Left renal cortex interstitium (tissue), 4 donors: ENCODE data around the gene TEKT4. TPM values are rescaled to one million over a fixed set of nuclear protein-coding genes. Genes with fewer than 3 reads are reported as not detected.
"Not testable (repeated sequence)": the region's sequence is repeated elsewhere in the genome, so short reads cannot be mapped to it uniquely, and the experiment has no call there.

Experiments
- DNase-seq, 4 donors: peaks; one replicate each; pipeline ENCODE4 v3.0.0-alpha.2; 2013; ENCODE audit warnings: low read depth in 4 of 4, low spot score in 2 of 4, missing footprints in 1 of 4
- polyA plus RNA-seq, 4 donors: library from polyadenylated mRNA; unstranded; fragments of 120-200 nt; gene quantifications; one replicate each; pipeline ENCODE4 v1.2.1, GENCODE V29; 2013; ENCODE audit not compliant: insufficient read length in 4 of 4

TEKT4 gene
- polyA plus RNA-seq, 4 donors, result 0.16 to 0.26 (median 0.21) TPM

DNA sequence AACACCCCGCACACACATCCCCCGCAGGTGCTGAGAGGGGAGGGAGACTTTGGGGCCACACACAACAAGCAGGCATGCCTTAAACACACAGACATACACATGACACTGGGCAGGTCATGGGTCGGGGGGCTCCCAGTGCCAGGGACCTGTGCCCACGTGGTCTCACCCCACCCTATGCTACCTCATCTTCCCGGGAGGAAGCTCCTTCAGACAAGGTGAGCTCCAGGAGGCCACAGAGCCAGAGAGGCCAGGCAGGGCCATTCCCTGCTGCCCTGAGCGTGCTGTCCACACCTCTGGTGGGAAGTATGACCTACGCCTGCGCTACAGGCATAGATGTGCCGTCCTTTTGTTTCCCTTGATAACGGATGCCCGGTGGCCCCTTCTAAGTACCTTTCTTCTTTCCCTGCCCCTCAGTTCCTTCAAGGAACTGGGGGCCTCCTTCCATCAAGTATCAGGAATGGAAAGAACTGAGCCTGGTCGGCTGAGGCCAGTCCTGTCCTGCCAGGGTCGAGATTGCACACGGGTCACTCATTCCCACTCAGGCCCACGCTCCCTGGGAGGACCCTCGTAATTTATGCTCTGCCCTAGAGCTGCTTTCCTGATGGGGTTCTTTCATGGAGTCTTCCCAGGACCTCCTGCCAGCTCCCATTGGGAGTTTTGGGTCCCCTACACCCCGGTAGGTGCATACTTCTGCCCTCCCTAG, 4.7 kb downstream of the TEKT4 start:
- DNase-seq, result no peak

DNA sequence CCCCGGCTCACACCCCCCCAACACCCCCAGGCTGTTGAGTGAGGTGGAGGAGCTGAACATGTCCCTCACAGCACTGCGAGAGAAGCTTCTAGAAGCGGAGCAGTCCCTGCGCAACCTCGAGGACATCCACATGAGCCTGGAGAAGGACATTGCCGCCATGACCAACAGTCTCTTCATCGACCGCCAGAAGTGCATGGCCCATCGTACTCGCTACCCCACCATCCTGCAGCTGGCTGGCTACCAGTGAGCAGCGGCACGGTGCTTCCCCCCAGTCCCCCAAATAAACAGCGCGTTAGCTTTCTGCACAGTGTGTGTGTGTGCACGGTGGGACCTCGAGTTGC, 5.3 kb downstream of the TEKT4 start:
- DNase-seq, result no peak

DNA sequence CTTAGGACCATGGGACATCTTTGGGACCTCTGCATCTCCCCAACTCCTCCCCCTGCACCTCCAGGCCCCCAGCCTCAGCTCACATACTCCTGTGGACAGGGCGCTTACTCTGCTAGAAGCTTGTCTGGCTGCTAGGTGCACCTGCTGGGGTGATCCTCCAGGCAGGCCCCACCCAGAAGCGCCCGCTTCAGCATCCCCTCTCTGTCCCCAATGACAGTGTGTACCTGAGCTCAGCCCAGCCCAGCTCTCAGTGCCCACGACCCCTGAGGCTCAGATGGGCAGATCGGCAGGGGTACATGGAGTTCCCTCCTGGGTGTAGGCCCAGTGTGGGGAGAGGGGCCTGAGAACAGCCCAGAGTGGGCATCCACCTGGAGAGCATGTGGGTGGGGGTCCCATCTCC, 5.9 kb downstream of the TEKT4 start:
- DNase-seq, result no peak

DNA sequence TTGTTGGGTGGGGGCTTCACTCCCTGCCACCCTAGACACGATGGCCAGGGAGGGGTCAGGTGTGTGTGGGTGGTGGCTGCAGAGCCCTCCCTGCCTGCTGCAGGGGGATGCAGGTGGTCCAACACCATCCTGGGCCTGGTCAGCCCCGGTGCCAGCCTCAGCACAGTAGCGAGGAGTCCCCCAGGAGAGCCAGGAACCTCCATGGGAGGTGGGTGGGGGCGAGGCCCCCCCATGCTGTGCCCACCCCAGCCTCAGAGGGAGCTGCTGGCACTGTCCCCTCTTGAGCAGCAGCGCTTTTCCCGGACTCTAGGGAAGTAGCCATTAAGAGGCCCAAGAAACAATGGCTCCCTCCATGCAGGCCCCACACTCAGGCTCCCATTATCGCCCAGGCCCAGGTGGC, 7.3 kb downstream of the TEKT4 start:
- DNase-seq, result not testable (repeated sequence)

DNA sequence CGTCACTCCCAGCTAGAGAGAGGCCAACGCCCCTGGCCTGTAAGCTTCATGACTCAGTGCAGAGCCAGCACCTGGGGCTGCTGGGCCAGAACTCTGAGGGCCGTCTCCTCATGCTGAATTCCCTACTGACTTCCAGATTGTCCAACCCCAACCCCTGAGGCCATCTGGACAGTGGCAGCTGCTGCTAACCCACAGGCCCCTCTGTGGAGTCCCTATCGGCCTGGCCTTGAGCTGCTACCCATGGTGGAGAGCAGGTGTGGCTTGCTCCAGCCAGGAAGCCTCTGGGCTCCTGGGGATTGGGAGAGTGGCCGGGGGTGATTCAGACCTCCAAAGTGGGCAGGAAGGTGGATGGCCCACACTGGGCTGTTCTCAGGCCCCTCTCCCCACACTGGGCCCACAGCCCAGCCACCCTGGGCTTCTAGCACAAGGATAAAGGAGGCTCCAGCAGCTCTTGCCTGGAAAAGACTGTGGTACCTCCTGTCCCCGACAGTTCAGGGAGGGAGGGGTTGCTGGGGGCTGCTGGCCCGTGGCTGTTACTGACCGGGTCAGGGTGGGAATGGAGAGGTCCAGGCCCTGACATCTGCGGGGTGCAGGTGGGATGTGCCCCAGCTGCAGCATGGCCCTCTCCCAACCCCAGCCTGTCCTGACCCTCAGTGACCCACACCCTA, 8.2 kb downstream of the TEKT4 start:
- DNase-seq, result no peak

DNA sequence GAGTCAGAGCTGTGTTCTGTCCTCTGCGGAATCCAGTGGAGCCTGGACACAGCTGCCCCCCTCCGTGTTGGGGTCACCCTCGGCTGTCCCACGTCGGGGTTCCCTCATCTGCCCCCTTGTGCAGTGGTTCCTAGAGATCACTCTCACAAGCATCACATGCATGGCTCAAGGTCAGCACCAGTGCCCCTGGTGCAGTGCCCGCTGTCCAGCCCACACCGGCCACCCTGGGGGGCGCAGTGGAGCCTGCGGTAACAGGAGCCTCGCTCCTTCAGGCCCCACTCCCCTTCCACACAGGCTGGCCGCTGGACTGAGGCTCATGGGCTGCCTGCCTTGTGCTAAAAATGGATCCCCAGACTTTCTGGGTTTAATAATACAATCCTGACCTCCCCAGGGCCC, 8.8 kb downstream of the TEKT4 start:
- DNase-seq, result no peak

DNA sequence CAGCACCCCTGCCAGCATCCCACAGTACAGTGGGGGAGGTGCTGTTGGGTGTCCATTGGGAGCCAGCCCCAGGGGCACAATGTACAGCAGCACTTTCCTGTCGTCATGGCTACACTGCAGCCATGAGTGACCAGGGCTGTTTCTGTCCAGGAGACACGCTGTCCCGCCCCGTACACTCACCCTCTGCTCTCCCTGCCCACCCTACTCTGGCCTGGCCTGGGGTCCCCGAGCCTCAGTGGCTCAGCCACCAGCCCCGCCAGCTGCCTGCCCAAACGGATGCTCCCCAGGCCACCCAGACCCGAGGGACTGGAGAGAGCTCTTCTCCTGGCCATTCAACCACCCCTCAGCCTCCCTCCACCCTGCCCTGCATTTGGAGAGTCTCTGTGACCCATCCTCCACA, 9.3 kb downstream of the TEKT4 start:
- no peak for DNase-seq

DNA sequence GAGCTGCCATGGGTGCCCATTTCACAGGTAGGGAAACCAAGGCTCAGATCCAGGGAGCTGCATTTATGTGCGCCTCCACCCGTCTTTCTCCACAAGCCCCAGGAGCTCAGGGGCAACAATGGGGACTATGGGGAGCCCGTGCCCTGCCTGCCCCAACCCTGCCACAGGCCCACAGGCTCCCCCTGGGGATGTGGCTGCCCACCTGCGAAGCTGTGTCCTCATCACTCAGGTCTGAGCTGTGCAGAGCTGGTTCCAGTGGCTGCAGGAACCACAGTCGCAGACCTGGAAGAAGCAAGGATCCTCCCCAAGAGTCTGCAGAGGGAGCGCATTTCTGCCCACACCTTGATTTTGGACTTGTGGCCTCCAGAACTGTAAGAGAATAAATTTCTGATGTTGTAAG, 9.8 kb downstream of the TEKT4 start:
- DNase-seq, result no peak

DNA sequence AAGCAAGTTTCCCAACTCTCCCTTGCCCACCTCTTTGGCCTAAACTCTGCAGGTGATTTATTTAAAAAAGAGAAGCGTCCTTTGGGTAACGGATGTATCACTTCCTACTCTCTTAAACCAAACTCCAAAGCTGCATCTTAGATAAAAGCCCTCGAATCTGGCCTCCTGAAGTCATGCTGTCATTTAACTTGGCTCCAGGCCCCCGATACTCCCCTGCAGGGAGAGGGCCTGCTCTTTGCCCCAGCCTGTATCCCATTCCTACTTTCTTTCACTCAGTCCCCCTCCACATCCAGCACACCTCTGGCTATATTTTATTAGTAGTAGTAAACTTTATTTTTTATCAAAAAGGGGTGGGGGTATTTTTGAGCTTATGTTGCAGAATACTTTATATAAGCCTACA, 19.0 kb downstream of the TEKT4 start:
- DNase-seq, result no peak

DNA sequence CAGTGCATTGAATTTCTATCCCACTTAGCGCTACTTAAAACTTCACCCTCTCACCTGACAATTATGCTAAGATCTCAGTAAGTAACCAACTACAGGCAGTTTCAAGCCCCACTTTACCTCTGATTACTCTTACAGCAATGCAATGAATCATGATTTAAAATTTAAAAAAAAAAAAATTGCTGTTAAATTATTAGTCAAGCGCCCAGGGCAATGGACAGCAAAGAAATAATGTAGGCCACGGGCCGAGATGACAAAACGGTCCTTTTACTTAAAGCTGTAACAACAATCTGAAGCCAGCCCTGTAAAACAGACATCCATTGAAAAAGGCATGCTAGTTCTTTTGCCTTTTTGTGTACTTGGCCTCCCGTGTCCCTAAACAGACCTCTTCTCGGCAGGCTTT, 24.0 kb downstream of the TEKT4 start:
- not testable (repeated sequence) for DNase-seq

DNA sequence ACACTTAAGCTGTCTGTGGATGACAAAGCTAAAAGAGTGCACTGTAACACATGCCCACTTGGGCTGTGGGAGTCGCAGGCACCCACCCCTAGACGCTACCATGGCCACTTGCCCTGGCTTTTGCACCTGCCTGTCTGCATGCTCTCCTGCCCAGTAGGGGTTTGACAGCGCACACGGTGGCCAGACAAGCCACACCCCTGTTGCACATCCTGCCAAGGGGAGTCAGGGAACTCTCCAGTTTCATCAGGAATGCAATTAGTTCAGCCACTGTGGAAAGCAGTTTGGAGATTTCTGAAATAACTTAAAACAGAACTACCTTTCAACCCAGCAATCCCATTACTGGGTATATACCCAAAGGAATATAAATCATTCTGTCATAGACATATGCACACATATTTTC, 35.7 kb downstream of the TEKT4 start:
- DNase-seq, result not testable (repeated sequence)

DNA sequence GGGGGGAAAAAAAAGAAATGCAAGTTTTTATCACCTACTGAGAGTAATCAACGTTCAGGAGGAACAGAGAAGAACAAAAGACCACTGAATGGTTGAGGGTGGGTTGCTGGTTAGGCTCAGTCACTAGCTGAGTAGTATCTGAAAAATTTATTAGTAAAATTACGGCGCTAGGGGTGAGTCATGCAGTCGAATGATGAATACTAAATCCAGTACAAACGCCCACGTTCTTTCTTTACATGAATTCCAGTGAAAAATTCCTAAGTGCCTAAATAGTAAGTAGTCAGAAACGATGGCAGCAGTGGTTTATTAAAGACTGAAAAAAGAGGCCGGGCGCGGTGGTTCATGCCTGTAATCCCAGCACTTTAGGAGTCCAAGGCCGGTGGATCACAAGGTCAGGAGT, 52.0 kb downstream of the TEKT4 start:
- no peak for DNase-seq

DNA sequence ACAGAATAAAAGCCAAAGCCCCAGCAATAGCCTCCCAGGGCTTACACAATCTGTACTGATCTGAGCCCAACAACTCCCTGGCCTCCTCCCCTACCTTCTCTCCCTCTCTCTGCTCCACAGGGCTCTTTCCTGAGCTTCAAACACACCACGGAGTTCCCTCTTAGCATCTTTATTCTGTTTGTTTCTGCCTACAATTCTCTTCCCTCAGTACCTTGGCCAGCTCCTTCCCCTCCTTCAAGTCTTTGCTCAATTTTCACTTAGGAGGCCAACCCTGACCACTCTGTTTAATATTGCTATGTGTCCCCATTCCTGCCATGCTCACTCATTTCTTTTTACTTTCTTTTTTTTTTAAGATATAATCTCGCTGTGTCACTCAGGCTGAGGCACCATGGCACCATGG, 53.8 kb downstream of the TEKT4 start:
- DNase-seq, result not testable (repeated sequence)

Other genes starting within 250 kb of the TEKT4 start
- gene MAL, start 154.3 kb downstream of the TEKT4 start, polyA plus RNA-seq, result 100 to 1,000 TPM; 267 to 368 (median 329) TPM